Nephron progenitor cell (in vitro differentiated cells): ENCODE data around the gene NANOS3.
A peak's percentile ranks its signal among the peaks of the same experiment; 100 is the strongest.

Source experiments
- DNase-seq: peaks from one replicate; pipeline ENCODE4 v3.0.0; 2021
- H3K27ac Mint-ChIP-seq: 2 replicates; pipeline ENCODE4 v1.8.0; 2021; ENCODE audit warnings: mild to moderate bottlenecking, moderate library complexity, mixed read lengths
- H3K27me3 Mint-ChIP-seq: 2 replicates; pipeline ENCODE4 v1.8.0; 2021; ENCODE audit warnings: mild to moderate bottlenecking, low read depth, mixed read lengths; ENCODE audit not compliant: poor library complexity
- H3K36me3 Mint-ChIP-seq: 2 replicates; pipeline ENCODE4 v1.8.0; 2021; ENCODE audit warnings: low read depth, mixed read lengths
- H3K4me1 Mint-ChIP-seq: 2 replicates; pipeline ENCODE4 v1.8.0; 2021; ENCODE audit warnings: mixed read lengths
- H3K4me3 Mint-ChIP-seq: 2 replicates; pipeline ENCODE4 v1.8.0; 2021; ENCODE audit warnings: mild to moderate bottlenecking, moderate library complexity, mixed read lengths
- H3K9me3 Mint-ChIP-seq: 2 replicates; pipeline ENCODE4 v1.8.0; 2021; ENCODE audit warnings: mild to moderate bottlenecking, moderate library complexity, mixed read lengths
- CTCF ChIP-seq: fragments of 200-600 bp; sonication (generic); IDR thresholded peaks from 2 replicates; pipeline ENCODE4 v1.5.0; 2021; ENCODE audit warnings: antibody characterized with exemption

Gene NANOS3

GRCh38 chr19:13869281-13869680 lies 7.7 kb upstream of the NANOS3 start:
- H3K27me3 Mint-ChIP-seq: peaks cover 39% of the 10 kb centered on the region
- no peak overlapping the region for H3K27ac Mint-ChIP-seq
- no peak for DNase-seq
- TF ChIP-seq CTCF: no peak
- no peak overlapping the region for H3K4me3 Mint-ChIP-seq
- H3K36me3 Mint-ChIP-seq: no peaks in the 10 kb centered on the region
- no peaks in the 10 kb centered on the region for H3K9me3 Mint-ChIP-seq
- peaks cover 58% of the 10 kb centered on the region for H3K4me1 Mint-ChIP-seq

GRCh38 chr19:13870873-13871272 lies 6.1 kb upstream of the NANOS3 start:
- no peak overlapping the region for H3K4me3 Mint-ChIP-seq
- H3K27me3 Mint-ChIP-seq: peaks cover 45% of the 10 kb centered on the region
- H3K27ac Mint-ChIP-seq: no peak overlapping the region
- H3K4me1 Mint-ChIP-seq: peaks cover 57% of the 10 kb centered on the region
- no peak for DNase-seq
- H3K36me3 Mint-ChIP-seq: no peaks in the 10 kb centered on the region
- no peaks in the 10 kb centered on the region for H3K9me3 Mint-ChIP-seq
- no peak for TF ChIP-seq CTCF

GRCh38 chr19:13872339-13872694 lies 4.6 kb upstream of the NANOS3 start:
- Mint-ChIP-seq H3K27me3 (peaks cover 33% of the 10 kb centered on the region), H3K9me3 (no peaks in the 10 kb centered on the region), H3K27ac (no peak overlapping the region), H3K36me3 (no peaks in the 10 kb centered on the region), H3K4me3 (peak overlapping the region; percentile 79), H3K4me1 (peaks cover 48% of the 10 kb centered on the region)
- no peak for DNase-seq
- no peak for TF ChIP-seq CTCF

- Mint-ChIP-seq H3K4me3 (peak overlapping the region; percentile 79), H3K27me3 (peaks cover 28% of the 10 kb centered on the region), H3K27ac (no peak overlapping the region), H3K4me1 (peaks cover 42% of the 10 kb centered on the region), H3K9me3 (no peaks in the 10 kb centered on the region), H3K36me3 (no peaks in the 10 kb centered on the region)
- no peak for TF ChIP-seq CTCF
- peak; percentile 74 for DNase-seq
These were observed 4.1 kb upstream of the NANOS3 start for GRCh38 chr19:13872695-13873389.

DNA sequence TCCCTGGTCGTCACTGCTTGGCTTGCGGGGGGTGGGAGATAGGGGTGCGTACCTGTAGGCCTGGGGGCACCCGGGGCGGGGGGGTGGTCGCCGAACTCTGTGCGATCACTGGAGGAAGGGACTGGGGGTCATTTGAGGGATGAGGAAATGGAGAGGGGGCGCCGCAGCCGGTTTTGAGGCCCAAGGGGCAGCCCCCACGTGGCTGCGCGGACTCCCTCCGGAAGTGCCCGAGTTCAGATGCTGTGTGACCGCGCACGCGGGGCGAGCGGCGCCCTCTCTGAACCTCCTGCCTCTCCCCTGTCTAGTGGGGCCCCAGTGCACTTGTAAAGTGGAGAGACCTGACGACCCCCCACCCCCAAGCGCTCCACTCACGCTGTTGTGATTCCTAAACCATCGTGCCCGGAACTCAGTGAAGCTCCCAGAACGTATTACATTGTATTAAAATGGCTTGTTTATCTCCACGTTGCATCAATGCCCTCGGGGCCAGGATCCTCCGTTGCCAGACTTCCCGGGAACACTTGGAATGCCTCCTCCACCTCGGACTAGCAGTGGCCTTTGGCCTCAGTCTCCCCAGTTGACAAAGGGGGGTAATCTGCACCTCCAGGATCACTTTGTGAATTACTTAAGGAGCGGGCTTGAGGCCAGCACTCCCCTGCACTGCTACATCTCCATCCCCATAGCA lies 3.0 kb upstream of the NANOS3 start:
- Mint-ChIP-seq H3K27ac (no peak overlapping the region), H3K27me3 (peaks cover 22% of the 10 kb centered on the region), H3K36me3 (no peaks in the 10 kb centered on the region), H3K4me1 (peaks cover 37% of the 10 kb centered on the region), H3K9me3 (no peaks in the 10 kb centered on the region), H3K4me3 (peak overlapping the region; percentile 55)
- TF ChIP-seq CTCF: no peak
- DNase-seq: no peak

DNA sequence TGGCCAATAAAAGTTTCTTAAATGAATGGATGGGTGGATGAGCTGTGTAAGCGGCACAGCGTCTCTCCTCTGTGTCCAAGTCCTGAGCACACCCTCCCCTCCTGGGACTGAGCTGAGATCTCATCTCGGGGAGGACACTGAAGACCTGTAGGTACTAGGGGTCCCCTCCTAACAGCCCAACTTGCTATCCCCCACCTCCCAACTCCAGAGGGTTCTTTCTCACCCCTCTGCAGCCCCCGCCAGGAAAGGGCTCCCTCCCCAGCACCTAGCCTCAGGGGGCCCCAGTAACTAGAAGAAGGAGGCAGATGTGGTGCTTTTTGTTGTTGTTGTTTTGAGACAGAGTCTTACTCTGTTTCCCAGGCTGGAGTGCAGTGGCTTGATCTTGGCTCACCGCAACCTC lies 1.1 kb upstream of the NANOS3 start:
- H3K9me3 Mint-ChIP-seq: no peaks in the 10 kb centered on the region

More for the DNA sequence above, 1.1 kb upstream of the NANOS3 start:
- Mint-ChIP-seq H3K4me3 (no peak overlapping the region), H3K4me1 (peaks cover 30% of the 10 kb centered on the region), H3K27ac (no peak overlapping the region), H3K27me3 (peaks cover 17% of the 10 kb centered on the region), H3K36me3 (no peaks in the 10 kb centered on the region)
- TF ChIP-seq CTCF: no peak
- DNase-seq: no peak
